Mucosa of stomach (tissue), 1 donor: ENCODE data around the gene FGF4.

Experiments
- H3K27me3 ChIP-seq: one replicate; pipeline ENCODE4 v1.7.0; 2013; ENCODE audit warnings: mild to moderate bottlenecking, low read length; ENCODE audit not compliant: control insufficient read depth, insufficient read depth
- H3K36me3 ChIP-seq: one replicate; pipeline ENCODE4 v1.7.0; 2013; ENCODE audit warnings: low read length; ENCODE audit not compliant: control insufficient read depth, insufficient read depth
- H3K4me1 ChIP-seq: one replicate; pipeline ENCODE4 v1.7.0; 2013; ENCODE audit warnings: mild to moderate bottlenecking, low read length; ENCODE audit not compliant: control insufficient read depth, insufficient read depth
- H3K4me3 ChIP-seq: one replicate; pipeline ENCODE4 v1.7.0; 2013; ENCODE audit warnings: low read length
- H3K9ac ChIP-seq: one replicate; pipeline ENCODE4 v1.7.0; 2013; ENCODE audit warnings: mild to moderate bottlenecking, low read length, moderate library complexity
- H3K9me3 ChIP-seq: one replicate; pipeline ENCODE4 v1.7.0; 2013; ENCODE audit warnings: mild to moderate bottlenecking, low read length, moderate library complexity; ENCODE audit not compliant: control insufficient read depth
- donor health status: Pancreatic carcinoma.

The FGF4 gene

DNA sequence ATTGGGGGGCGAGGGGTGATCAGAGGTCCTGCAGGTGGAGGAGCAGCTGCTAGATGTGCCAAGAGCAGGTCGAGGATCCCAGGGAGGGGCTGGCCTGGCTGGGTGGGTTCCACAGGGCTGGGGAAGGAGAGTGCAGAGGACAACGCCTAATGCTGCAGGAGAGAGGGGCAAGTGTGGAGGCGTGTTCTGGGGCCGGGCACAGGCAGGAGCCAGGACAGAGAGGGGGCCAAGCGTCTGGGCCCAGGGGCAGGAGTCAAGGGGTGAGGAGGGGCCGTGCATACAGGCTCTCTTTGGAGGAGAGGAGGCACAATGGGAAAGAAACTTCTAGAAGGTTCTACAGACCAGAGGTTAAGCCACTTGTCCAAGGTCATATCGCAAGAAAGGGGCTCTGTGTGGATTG is 44.6 kb downstream of the FGF4 start:
- Histone ChIP-seq H3K9me3 (no peaks in the 10 kb centered on the region), H3K9ac (no peak overlapping the region), H3K27me3 (peaks cover 8% of the 10 kb centered on the region), H3K4me3 (no peak overlapping the region), H3K36me3 (no peaks in the 10 kb centered on the region), H3K4me1 (no peaks in the 10 kb centered on the region)

DNA sequence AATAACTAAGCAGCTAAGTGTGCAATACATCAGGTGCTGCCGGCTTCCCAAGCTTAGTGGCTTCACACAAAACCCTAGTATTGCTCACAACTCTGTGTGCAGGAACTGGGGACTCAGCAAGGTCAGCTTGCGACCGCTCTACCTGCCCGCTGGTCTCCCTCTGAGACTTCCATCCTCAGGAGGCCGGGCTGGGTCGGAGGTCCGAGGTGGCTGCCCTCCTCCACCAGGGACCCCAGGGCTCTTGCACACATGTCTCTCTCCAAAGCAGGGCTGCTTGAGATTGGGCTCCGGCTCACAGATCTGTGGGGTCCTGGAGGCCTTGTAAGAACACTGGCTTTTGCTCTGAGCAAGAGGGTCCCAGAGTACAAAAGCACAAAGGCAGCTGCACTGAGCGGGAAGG is 45.9 kb downstream of the FGF4 start:
- peaks cover 8% of the 10 kb centered on the region for H3K27me3 ChIP-seq
- H3K4me1 ChIP-seq = no peaks in the 10 kb centered on the region
- H3K36me3 ChIP-seq = no peaks in the 10 kb centered on the region
- H3K9ac ChIP-seq = no peak overlapping the region
- no peak overlapping the region for H3K4me3 ChIP-seq
- H3K9me3 ChIP-seq = no peaks in the 10 kb centered on the region

DNA sequence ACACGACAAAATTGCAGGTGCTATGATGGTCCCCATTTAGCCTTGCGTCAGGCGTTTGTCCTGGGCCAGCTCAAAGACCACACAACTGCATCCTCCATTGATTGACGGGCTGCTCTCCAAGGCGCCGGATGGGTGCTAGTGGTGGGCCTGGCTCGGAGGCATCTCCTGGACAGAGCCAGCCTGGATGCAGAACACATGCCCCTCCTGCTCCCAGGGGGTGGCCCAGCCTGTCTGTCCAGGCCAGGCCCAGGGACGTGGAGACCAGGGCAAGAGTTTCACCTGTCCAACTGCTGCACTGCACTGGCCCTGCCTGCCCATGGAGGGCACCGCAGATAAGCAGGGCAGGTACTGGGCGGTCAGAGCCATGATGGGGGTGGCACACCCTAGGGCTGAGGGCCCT is 47.9 kb downstream of the FGF4 start:
- Histone ChIP-seq H3K9me3 (no peaks in the 10 kb centered on the region), H3K4me3 (no peak overlapping the region), H3K9ac (no peak overlapping the region), H3K36me3 (no peaks in the 10 kb centered on the region), H3K4me1 (no peaks in the 10 kb centered on the region), H3K27me3 (peaks cover 8% of the 10 kb centered on the region)

DNA sequence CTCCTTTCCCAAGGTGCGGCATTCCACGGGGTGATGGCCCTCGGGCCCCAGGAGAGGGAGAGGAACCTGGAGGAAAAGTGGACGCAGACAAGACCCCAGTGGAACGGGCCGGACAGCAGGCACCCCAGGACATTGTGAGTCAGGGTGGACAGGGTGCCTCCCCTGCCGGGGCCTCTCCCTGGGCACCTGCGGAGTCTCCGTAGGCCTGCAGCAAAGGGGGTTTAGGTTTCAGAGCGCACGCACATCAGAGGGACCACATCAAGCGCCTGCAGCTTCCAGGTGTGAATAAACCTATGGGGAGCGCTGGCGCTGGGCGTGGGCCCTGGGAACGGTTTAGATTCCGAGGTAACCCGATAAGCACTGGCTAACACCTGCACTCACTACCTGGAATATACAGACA is 48.7 kb downstream of the FGF4 start:
- no peaks in the 10 kb centered on the region for H3K4me1 ChIP-seq
- no peak overlapping the region for H3K9ac ChIP-seq
- H3K4me3 ChIP-seq = no peak overlapping the region
- no peaks in the 10 kb centered on the region for H3K9me3 ChIP-seq
- no peaks in the 10 kb centered on the region for H3K36me3 ChIP-seq
- H3K27me3 ChIP-seq = peaks cover 14% of the 10 kb centered on the region

- no peaks in the 10 kb centered on the region for H3K36me3 ChIP-seq
- peaks cover 18% of the 10 kb centered on the region for H3K27me3 ChIP-seq
- H3K4me1 ChIP-seq = no peaks in the 10 kb centered on the region
- no peak overlapping the region for H3K9ac ChIP-seq
- H3K4me3 ChIP-seq = no peak overlapping the region
- H3K9me3 ChIP-seq = no peaks in the 10 kb centered on the region
Measured at GRCh38 chr11:69726019-69726418, 49.1 kb downstream of the FGF4 start.

DNA sequence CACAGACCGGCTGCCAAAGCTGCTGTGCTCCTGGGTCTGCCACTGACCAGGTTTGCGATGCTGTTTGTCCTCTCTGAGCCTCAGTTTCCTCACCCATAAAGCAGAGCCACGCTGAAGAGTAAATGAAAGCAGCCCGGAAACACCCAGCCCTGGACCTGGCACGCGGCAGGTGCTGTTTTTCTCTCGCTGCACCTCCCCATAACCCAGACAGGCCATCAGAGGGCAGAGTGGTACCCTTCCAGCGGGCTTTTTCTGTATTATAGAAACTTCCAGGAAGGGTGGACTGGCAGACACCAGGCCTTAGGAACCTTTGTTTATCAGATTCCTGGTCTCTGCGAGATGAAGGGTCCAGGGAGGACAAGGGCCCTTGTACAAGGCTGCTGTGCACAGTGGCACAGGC is 53.4 kb downstream of the FGF4 start:
- Histone ChIP-seq H3K36me3 (no peaks in the 10 kb centered on the region), H3K27me3 (peaks cover 46% of the 10 kb centered on the region), H3K9me3 (no peaks in the 10 kb centered on the region), H3K4me1 (no peaks in the 10 kb centered on the region), H3K4me3 (no peak overlapping the region), H3K9ac (no peak overlapping the region)

DNA sequence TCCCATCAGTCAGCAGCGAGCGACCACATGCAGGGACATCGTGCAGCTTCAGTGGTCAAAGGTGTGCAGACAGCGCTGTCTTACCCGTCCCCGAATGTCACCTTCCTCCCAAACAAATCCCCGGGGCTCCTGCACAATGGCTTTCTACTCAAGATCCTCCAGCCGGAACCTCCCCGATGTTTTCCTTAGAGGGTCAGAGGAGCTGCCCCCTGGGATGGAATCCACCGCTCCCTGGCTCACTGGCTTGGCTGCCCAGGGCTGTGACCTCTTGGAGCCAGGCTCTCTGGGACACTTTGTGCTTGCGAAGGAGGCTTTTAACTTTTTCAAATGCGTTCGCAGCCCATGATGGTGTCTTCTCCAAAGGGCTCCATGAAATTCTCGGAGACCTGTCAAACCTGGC is 54.0 kb downstream of the FGF4 start:
- no peaks in the 10 kb centered on the region for H3K9me3 ChIP-seq
- no peaks in the 10 kb centered on the region for H3K36me3 ChIP-seq
- H3K4me3 ChIP-seq = no peak overlapping the region
- peaks cover 43% of the 10 kb centered on the region for H3K27me3 ChIP-seq
- no peaks in the 10 kb centered on the region for H3K4me1 ChIP-seq
- H3K9ac ChIP-seq = no peak overlapping the region
